HCT116 (cell line): ENCODE data around the gene RASGEF1C. TPM values are rescaled to one million over a fixed set of nuclear protein-coding genes. Genes with fewer than 3 reads are reported as not detected.

Experiments used
- ATAC-seq: fragments of 200-7000 bp; cut with Tn5 transposase; 2 replicates; pipeline ENCODE4 v1.9.1; 2020; ENCODE audit warnings: mild to moderate bottlenecking, moderate library complexity
- BruUV-seq: library from RNA; stranded (reverse); fragments of 400-500 nt; replicated peaks from 2 replicates; lab custom pipeline; 2021; lab: Mats Ljungman, UMichigan
- CTCF ChIA-PET: fragments of 300-600 bp; sonication (Branson Sonifier 250); formaldehyde crosslinking; loops from one replicate; lab custom pipeline; 2021; ENCODE audit warnings: antibody characterized with exemption; lab: Charles Lee
- POLR2A ChIA-PET: fragments of 300-600, 350-600 bp; sonication (Branson Sonifier 250); formaldehyde crosslinking; loops from one replicate; lab custom pipeline; 2021; ENCODE audit warnings: antibody characterized with exemption; lab: Charles Lee
- RAD21 ChIA-PET, 2 experiments: fragments of 300-600 bp; sonication (Branson Sonifier 250); formaldehyde crosslinking; loops; one replicate each; lab custom pipeline; 2023; ENCODE audit warnings: low total read pairs in 2 of 2; ENCODE audit not compliant: uncharacterized antibody in 2 of 2, unreplicated experiment in 2 of 2, low non-redundant PET in 1 of 2; lab: Charles Lee
- DNase-seq: peaks from one replicate; pipeline ENCODE4 v3.0.0-alpha.2; 2010; ENCODE audit warnings: low read depth, low spot score
- H2AFZ ChIP-seq: fragments of 200-600 bp; shearing (Covaris generic), sonication (generic); 2 replicates; pipeline ENCODE4 v1.6.1; 2017; ENCODE audit warnings: low read depth, mixed run types, mixed read lengths, antibody characterized with exemption, low read length; ENCODE audit not compliant: poor library complexity, severe bottlenecking
- H3K27ac ChIP-seq: 2 replicates; pipeline ENCODE4 v1.5.1; 2012; ENCODE audit warnings: low read depth, low read length
- H3K27me3 ChIP-seq: fragments of 200-600 bp; sonication (generic); 2 replicates; pipeline ENCODE4 v1.6.1; 2016; ENCODE audit warnings: mixed run types, low read length, mixed read lengths; ENCODE audit not compliant: insufficient read depth
- H3K36me3 ChIP-seq, 2 experiments: fragments of 200-500 bp in 1 of 2; fragments of 200-600 bp in 1 of 2; sonication (Bioruptor generic) in 1 of 2; sonication (generic) in 1 of 2; 2 replicates each; pipeline versions ENCODE4 v1.5.1 to v1.6.1; 2014 to 2016; ENCODE audit warnings: low read length in 2 of 2, inconsistent platforms in 1 of 2, mixed read lengths in 1 of 2, mixed run types in 1 of 2; ENCODE audit not compliant: insufficient read depth in 2 of 2, control insufficient read depth in 1 of 2
- H3K4me1 ChIP-seq, 2 experiments: fragments of 200-600 bp in 1 of 2; sonication (generic) in 1 of 2; 2 replicates each; pipeline versions ENCODE4 v1.5.1 to v1.6.1; 2012 to 2017; ENCODE audit warnings: low read length in 2 of 2, inconsistent platforms in 1 of 2, mild to moderate bottlenecking in 1 of 2, mixed read lengths in 1 of 2, mixed run types in 1 of 2, moderate library complexity in 1 of 2; ENCODE audit not compliant: insufficient read depth in 2 of 2, control insufficient read depth in 1 of 2
- H3K4me2 ChIP-seq: fragments of 200-600 bp; sonication (generic); 2 replicates; pipeline ENCODE4 v1.6.1; 2017; ENCODE audit warnings: mixed run types, low read length, mixed read lengths
- H3K4me3 ChIP-seq, 2 experiments: fragments of 200-600 bp in 1 of 2; sonication (generic) in 1 of 2; replicated peaks in 1 of 2; 2 replicates each; pipeline ENCODE4 v1.5.1; 2011 to 2016; ENCODE audit warnings: low read length in 2 of 2, control low read depth in 1 of 2, low read depth in 1 of 2, mild to moderate bottlenecking in 1 of 2, mixed read lengths in 1 of 2, mixed run types in 1 of 2
- H3K79me2 ChIP-seq: fragments of 200-600 bp; sonication (generic); 2 replicates; pipeline ENCODE4 v1.6.1; 2017; ENCODE audit warnings: mild to moderate bottlenecking, mixed run types, low read length, moderate library complexity, mixed read lengths; ENCODE audit not compliant: insufficient read depth
- H3K9ac ChIP-seq: fragments of 200-600 bp; sonication (generic); 2 replicates; pipeline ENCODE4 v1.6.1; 2016; ENCODE audit warnings: low read length, mixed read lengths
- H3K9me2 ChIP-seq: fragments of 200-600 bp; sonication (generic), shearing (Covaris generic); 2 replicates; pipeline ENCODE4 v1.6.1; 2017; ENCODE audit warnings: mixed run types, mild to moderate bottlenecking, moderate library complexity; ENCODE audit not compliant: insufficient read depth
- H3K9me3 ChIP-seq, 2 experiments: fragments of 200-500 bp in 1 of 2; fragments of 200-600 bp in 1 of 2; sonication (Bioruptor generic) in 1 of 2; sonication (generic) in 1 of 2; 2 replicates each; pipeline ENCODE4 v1.6.1; 2014 to 2017; ENCODE audit warnings: low read length in 2 of 2, mixed read lengths in 2 of 2, inconsistent platforms in 1 of 2, low read depth in 1 of 2, mild to moderate bottlenecking in 1 of 2, mixed run types in 1 of 2, moderate library complexity in 1 of 2; ENCODE audit not compliant: control insufficient read depth in 1 of 2, insufficient read depth in 1 of 2
- H4K20me1 ChIP-seq: fragments of 200-600 bp; sonication (generic), shearing (Covaris generic); 2 replicates; pipeline ENCODE4 v1.6.1; 2017; ENCODE audit warnings: mixed run types, mild to moderate bottlenecking, moderate library complexity; ENCODE audit not compliant: insufficient read depth
- CBX3 ChIP-seq: IDR thresholded peaks from 2 replicates; pipeline ENCODE4 v1.6.1; 2012; ENCODE audit warnings: low read depth
- CEBPB ChIP-seq: IDR thresholded peaks from 2 replicates; pipeline ENCODE4 v1.6.1; 2012; ENCODE audit warnings: low read depth
- CTCF ChIP-seq, 3 experiments: fragments of 200-600 bp in 1 of 3; sonication (generic) in 1 of 3; IDR thresholded peaks in 2 of 3; conservative IDR thresholded peaks in 1 of 3; 2 replicates each; pipeline ENCODE4 v1.5.1; 2012 to 2017; ENCODE audit warnings: low read depth in 2 of 3, low read length in 2 of 3, antibody characterized with exemption in 1 of 3, borderline replicate concordance in 1 of 3, control low read depth in 1 of 3, mild to moderate bottlenecking in 1 of 3, mixed read lengths in 1 of 3, mixed run types in 1 of 3, moderate library complexity in 1 of 3; ENCODE audit not compliant: insufficient read depth in 1 of 3
- EZH2phosphoT487 ChIP-seq: fragments of 200-600 bp; IDR thresholded peaks from 2 replicates; pipeline ENCODE4 v1.6.1; 2018; ENCODE audit warnings: antibody characterized with exemption, borderline replicate concordance
- JUND ChIP-seq: IDR thresholded peaks from 2 replicates; pipeline ENCODE4 v1.6.1; 2012
- POLR2AphosphoS5 ChIP-seq: IDR thresholded peaks from 2 replicates; pipeline ENCODE4 v1.6.1; 2011; ENCODE audit warnings: mild to moderate bottlenecking, low read depth, low read length, moderate library complexity
- RAD21 ChIP-seq: IDR thresholded peaks from 2 replicates; pipeline ENCODE4 v1.6.1; 2012; ENCODE audit warnings: low read depth, mild to moderate bottlenecking
- SRF ChIP-seq: IDR thresholded peaks from 2 replicates; pipeline ENCODE4 v1.6.1; 2012; ENCODE audit warnings: low read depth
- TCF7L2 ChIP-seq: IDR thresholded peaks from 2 replicates; pipeline ENCODE4 v1.7.0; 2011; ENCODE audit warnings: borderline replicate concordance, inconsistent platforms; ENCODE audit not compliant: insufficient read depth, insufficient read length; ENCODE audit errors: extremely low read depth
- ZBTB33 ChIP-seq: IDR thresholded peaks from 2 replicates; pipeline ENCODE4 v1.6.1; 2011; ENCODE audit warnings: mild to moderate bottlenecking, low read length, moderate library complexity; ENCODE audit not compliant: insufficient replicate concordance; ENCODE audit errors: extremely low read depth
- intact Hi-C: fragments of 100-400 bp; cut with micrococcal nuclease; formaldehyde crosslinking; loops from 2 replicates; pipeline ENCODE4 v1.10.0; 2022
- total RNA-seq: library from RNA; stranded (reverse); gene quantifications from one replicate; pipeline ENCODE4 v1.2.1, GENCODE V29; 2021; ENCODE audit not compliant: unreplicated experiment

RASGEF1C gene
- total RNA-seq, 1 experiment from 2014 or later = 1.2 TPM

GRCh38 chr5:180096616-180097015 lies 112.4 kb downstream of the RASGEF1C start:
- H3K4me2 ChIP-seq = no peak overlapping the region
- TF ChIP-seq CBX3 (no peak), TCF7L2 (no peak)
- TF ChIP-seq, all 23 proteins: peak for 0
- Histone ChIP-seq H3K9ac (no peak overlapping the region), H3K9me2 (no peaks in the 10 kb centered on the region), H3K4me1 (no peaks in the 10 kb centered on the region; a peak in 1 of 4 replicates), H4K20me1 (no peaks in the 10 kb centered on the region), H3K36me3 (no peaks in the 10 kb centered on the region), H3K9me3 (no peaks in the 10 kb centered on the region), H3K4me3 (no peak overlapping the region), H3K27ac (no peak overlapping the region), H3K27me3 (no peaks in the 10 kb centered on the region), H3K79me2 (no peaks in the 10 kb centered on the region), H2AFZ (no peak overlapping the region)
- no peak for DNase-seq
- RAD21 ChIA-PET = no interaction called here
- POLR2A ChIA-PET = no interaction called here
- no peak for ATAC-seq
- intact Hi-C loops = no loop called here
- no TSS peak for BruUV-seq
- CTCF ChIA-PET = no interaction called here

- Histone ChIP-seq H3K27ac (no peak overlapping the region), H3K36me3 (no peaks in the 10 kb centered on the region)
- TF ChIP-seq CEBPB (no peak), CTCF (IDR thresholded peaks at IDR 0.05 in 2 of 3, conservative IDR thresholded peaks at IDR 0.05 in 1 of 3; ENCODE audit: borderline replicate concordance in 1 of 3, insufficient read depth in 1 of 3, low read depth in 2 of 3, low read length in 2 of 3) (no peak), SRF (no peak), ZBTB33 (no peak), EZH2phosphoT487 (no peak), RAD21 (no peak), POLR2AphosphoS5 (no peak), JUND (no peak)
- TF ChIP-seq, all 23 proteins: peak for 0
- H3K9me2 ChIP-seq = no peaks in the 10 kb centered on the region
- ATAC-seq (no peak), DNase-seq (no peak)
- H4K20me1 ChIP-seq = no peaks in the 10 kb centered on the region
- POLR2A ChIA-PET = no interaction called here
- no peak overlapping the region for H3K4me3 ChIP-seq
- H3K79me2 ChIP-seq = no peaks in the 10 kb centered on the region
- no TSS peak for BruUV-seq
- no peak overlapping the region for H3K9ac ChIP-seq
- RAD21 ChIA-PET = no interaction called here
- intact Hi-C loops = no loop called here
- H3K4me1 ChIP-seq = peaks cover 3 to 9% of the 10 kb centered on the region in 2 experiments; a peak in 3 of 4 replicates
- no peak overlapping the region for H3K4me2 ChIP-seq
- CTCF ChIA-PET = no interaction called here
- H3K9me3 ChIP-seq = no peaks in the 10 kb centered on the region
- no peaks in the 10 kb centered on the region for H3K27me3 ChIP-seq
- H2AFZ ChIP-seq = no peak overlapping the region
Measured at GRCh38 chr5:180095545-180095944, 113.5 kb downstream of the RASGEF1C start.
